ENCODE results near the gene ZNF491. TPM values are rescaled to one million over a fixed set of nuclear protein-coding genes. Genes with fewer than 3 reads are reported as not detected.
"Not testable (repeated sequence)": the region's sequence is repeated elsewhere in the genome, so short reads cannot be mapped to it uniquely, and the experiment has no call there.

The ZNF491 gene
- total RNA-seq, 1 donor from 2014 or later = 2.4 TPM

- H3K4me3 ChIP-seq = no peak overlapping the region
- DNase-seq = no peak
- H3K4me1 ChIP-seq = peaks cover 5% of the 10 kb centered on the region
- intact Hi-C loops (cut with micrococcal nuclease) = no loop called here
- H3K36me3 ChIP-seq = peaks cover 71% of the 10 kb centered on the region
- no peak overlapping the region for H3K27ac ChIP-seq (replicated peaks)
- H3K9me3 ChIP-seq (replicated peaks) = peaks cover 93% of the 10 kb centered on the region
- TF ChIP-seq, protein P1, sequence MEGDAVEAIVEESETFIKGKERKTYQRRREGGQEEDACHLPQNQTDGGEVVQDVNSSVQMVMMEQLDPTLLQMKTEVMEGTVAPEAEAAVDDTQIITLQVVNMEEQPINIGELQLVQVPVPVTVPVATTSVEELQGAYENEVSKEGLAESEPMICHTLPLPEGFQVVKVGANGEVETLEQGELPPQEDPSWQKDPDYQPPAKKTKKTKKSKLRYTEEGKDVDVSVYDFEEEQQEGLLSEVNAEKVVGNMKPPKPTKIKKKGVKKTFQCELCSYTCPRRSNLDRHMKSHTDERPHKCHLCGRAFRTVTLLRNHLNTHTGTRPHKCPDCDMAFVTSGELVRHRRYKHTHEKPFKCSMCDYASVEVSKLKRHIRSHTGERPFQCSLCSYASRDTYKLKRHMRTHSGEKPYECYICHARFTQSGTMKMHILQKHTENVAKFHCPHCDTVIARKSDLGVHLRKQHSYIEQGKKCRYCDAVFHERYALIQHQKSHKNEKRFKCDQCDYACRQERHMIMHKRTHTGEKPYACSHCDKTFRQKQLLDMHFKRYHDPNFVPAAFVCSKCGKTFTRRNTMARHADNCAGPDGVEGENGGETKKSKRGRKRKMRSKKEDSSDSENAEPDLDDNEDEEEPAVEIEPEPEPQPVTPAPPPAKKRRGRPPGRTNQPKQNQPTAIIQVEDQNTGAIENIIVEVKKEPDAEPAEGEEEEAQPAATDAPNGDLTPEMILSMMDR (IDR thresholded peaks at IDR 0.05; ENCODE audit: borderline replicate concordance) = no peak
- H3K27me3 ChIP-seq (ENCODE audit: low read depth) = no peaks in the 10 kb centered on the region
Observed at GRCh38 chr19:11832253-11832912, 34.1 kb downstream of the ZNF491 start.

GRCh38 chr19:11833541-11833940 lies 35.2 kb downstream of the ZNF491 start:
- peaks cover 66% of the 10 kb centered on the region for H3K36me3 ChIP-seq
- no peak overlapping the region for H3K4me3 ChIP-seq
- TF ChIP-seq, protein P1 (IDR thresholded peaks at IDR 0.05; ENCODE audit: borderline replicate concordance) = no peak
- intact Hi-C loops (cut with micrococcal nuclease) = no loop called here
- no peak overlapping the region for H3K27ac ChIP-seq (replicated peaks)
- H3K27me3 ChIP-seq (ENCODE audit: low read depth) = no peaks in the 10 kb centered on the region
- H3K9me3 ChIP-seq (replicated peaks) = peaks cover 81% of the 10 kb centered on the region
- H3K4me1 ChIP-seq = peaks cover 5% of the 10 kb centered on the region
- no peak for DNase-seq

GRCh38 chr19:11835626-11836066 lies 37.3 kb downstream of the ZNF491 start:
- DNase-seq; H3K27ac ChIP-seq (replicated peaks); intact Hi-C loops (cut with micrococcal nuclease); H3K4me3 ChIP-seq; H3K27me3 ChIP-seq (ENCODE audit: low read depth); H3K4me1 ChIP-seq: not testable (repeated sequence)
- Histone ChIP-seq H3K36me3 (peaks cover 46% of the 10 kb centered on the region), H3K9me3 (replicated peaks) (peaks cover 62% of the 10 kb centered on the region)

DNA sequence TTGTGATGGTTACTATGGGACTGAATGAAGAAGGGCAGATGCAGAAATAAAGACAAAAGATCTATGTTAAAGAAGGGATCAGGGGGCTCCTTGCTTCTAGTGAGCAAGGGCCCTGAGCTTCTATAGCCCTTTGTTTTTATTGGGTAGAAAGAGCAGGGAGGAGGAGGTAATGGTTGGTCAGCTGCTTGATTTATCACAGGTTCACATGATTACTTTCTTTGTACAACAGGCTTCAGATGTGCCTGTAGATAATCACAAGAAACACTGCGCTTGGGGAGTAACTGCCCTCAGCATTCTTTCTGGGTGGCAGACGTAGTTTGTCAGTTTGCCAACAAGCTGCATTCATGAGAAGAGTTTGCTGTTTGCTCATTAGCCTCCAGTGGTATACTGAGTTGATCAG lies 45.4 kb downstream of the ZNF491 start:
- no peaks in the 10 kb centered on the region for H3K36me3 ChIP-seq
- intact Hi-C loops (cut with micrococcal nuclease) = no loop called here
- no peak overlapping the region for H3K4me3 ChIP-seq
- peaks cover 8% of the 10 kb centered on the region for H3K4me1 ChIP-seq
- DNase-seq = no peak
- H3K27ac ChIP-seq (replicated peaks) = no peak overlapping the region
- H3K27me3 ChIP-seq (ENCODE audit: low read depth) = no peaks in the 10 kb centered on the region
- H3K9me3 ChIP-seq (replicated peaks) = no peaks in the 10 kb centered on the region
- TF ChIP-seq, protein P1 (IDR thresholded peaks at IDR 0.05; ENCODE audit: borderline replicate concordance) = no peak

DNA sequence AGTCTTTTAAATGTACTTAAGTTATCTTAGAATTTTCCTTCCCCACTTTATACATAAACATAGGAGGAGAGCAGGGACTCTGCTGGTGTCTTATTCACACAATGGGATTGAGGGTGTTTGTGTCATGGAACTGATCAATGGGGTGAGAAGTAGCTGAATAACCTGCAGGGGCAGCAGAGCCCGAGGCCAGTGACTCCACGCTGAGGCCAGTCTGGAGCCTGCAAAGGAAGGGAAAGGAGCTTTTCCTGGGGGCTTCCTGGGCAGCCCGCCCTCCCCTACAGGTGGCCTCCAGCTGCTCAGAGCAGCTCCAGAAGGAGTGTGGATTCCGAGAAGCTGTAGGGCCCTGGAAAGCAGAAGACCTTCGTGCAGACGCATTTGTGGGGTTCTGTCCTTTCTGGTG lies 49.3 kb downstream of the ZNF491 start:
- peaks cover 22% of the 10 kb centered on the region for H3K4me1 ChIP-seq
- H3K9me3 ChIP-seq (replicated peaks); H3K4me3 ChIP-seq; H3K36me3 ChIP-seq; DNase-seq; intact Hi-C loops (cut with micrococcal nuclease); H3K27me3 ChIP-seq (ENCODE audit: low read depth); H3K27ac ChIP-seq (replicated peaks): not testable (repeated sequence)

- no peak for DNase-seq
- H3K36me3 ChIP-seq = no peaks in the 10 kb centered on the region
- H3K9me3 ChIP-seq (replicated peaks) = no peaks in the 10 kb centered on the region
- H3K4me1 ChIP-seq = peaks cover 22% of the 10 kb centered on the region
- intact Hi-C loops (cut with micrococcal nuclease) = no loop called here
- TF ChIP-seq, protein P1 (IDR thresholded peaks at IDR 0.05; ENCODE audit: borderline replicate concordance) = no peak
- peak overlapping the region; percentile 71 for H3K27ac ChIP-seq (replicated peaks)
- H3K4me3 ChIP-seq = peak overlapping the region; percentile 81
- no peaks in the 10 kb centered on the region for H3K27me3 ChIP-seq (ENCODE audit: low read depth)
Observed at GRCh38 chr19:11848200-11848593, 49.9 kb downstream of the ZNF491 start.
